Lower leg skin (tissue), 3 donors: Measurements from ENCODE around the gene LECT2.

ENCODE experiments used
- POLR2A ChIP-seq, 2 donors: fragments of 450-650 bp; IDR thresholded peaks; one replicate each; pipeline ENCODE4 v1.6.1; 2016 to 2017; ENCODE audit warnings: antibody characterized with exemption in 2 of 2, mild to moderate bottlenecking in 1 of 2, moderate library complexity in 1 of 2
- TF ChIP-seq, protein P1 (sequence below), 3 donors: fragments of 450-650 bp; IDR thresholded peaks; one replicate each; pipeline ENCODE4 v1.5.1; 2016; ENCODE audit warnings: antibody characterized with exemption in 3 of 3, mild to moderate bottlenecking in 3 of 3, moderate library complexity in 2 of 3

DNA sequence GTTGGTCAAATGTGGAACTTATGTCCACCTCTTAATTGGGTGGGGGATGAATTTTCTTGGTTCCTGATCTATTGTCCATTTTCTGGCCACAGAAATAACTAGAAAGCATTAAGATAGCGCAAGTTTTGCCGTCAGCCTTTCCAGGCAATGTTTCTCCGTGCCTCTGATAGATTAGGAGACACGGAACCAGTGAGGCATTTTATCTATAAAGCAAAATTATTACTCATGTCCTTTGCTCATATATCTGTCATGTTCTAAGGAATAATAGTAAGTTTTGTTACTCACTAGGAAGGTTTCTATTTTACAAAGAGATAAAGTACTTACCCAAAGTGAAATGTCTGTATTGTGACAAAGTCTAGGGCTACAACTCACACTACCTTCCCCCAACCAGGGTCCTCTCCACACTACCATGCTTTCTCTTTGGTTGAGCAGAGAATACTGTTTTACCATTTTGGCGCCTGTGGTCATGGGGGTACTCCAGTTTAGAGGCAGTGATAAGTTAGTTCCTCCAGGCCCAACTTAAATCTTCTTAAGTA is 39.2 kb downstream of the LECT2 start:
- no peak for TF ChIP-seq POLR2A (IDR thresholded peaks at IDR 0.05)
- TF ChIP-seq, protein P1, sequence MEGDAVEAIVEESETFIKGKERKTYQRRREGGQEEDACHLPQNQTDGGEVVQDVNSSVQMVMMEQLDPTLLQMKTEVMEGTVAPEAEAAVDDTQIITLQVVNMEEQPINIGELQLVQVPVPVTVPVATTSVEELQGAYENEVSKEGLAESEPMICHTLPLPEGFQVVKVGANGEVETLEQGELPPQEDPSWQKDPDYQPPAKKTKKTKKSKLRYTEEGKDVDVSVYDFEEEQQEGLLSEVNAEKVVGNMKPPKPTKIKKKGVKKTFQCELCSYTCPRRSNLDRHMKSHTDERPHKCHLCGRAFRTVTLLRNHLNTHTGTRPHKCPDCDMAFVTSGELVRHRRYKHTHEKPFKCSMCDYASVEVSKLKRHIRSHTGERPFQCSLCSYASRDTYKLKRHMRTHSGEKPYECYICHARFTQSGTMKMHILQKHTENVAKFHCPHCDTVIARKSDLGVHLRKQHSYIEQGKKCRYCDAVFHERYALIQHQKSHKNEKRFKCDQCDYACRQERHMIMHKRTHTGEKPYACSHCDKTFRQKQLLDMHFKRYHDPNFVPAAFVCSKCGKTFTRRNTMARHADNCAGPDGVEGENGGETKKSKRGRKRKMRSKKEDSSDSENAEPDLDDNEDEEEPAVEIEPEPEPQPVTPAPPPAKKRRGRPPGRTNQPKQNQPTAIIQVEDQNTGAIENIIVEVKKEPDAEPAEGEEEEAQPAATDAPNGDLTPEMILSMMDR (IDR thresholded peaks at IDR 0.05): no peak
